SJCRH30 (cell line): ENCODE data around the gene SCAF11. TPM values are rescaled to one million over a fixed set of nuclear protein-coding genes. Genes with fewer than 3 reads are reported as not detected.
A peak's percentile ranks its signal among the peaks of the same experiment; 100 is the strongest.
"Not testable (repeated sequence)": the region's sequence is repeated elsewhere in the genome, so short reads cannot be mapped to it uniquely, and the experiment has no call there.

Experiments
- DNase-seq, 2 experiments: peaks; one replicate each; pipeline ENCODE4 v3.0.0-alpha.2; 2015 to 2020
- H3K27ac ChIP-seq: fragments of 250-450 bp; sonication (Bioruptor Pico); 2 replicates; pipeline ENCODE4 v1.5.1; 2020; ENCODE audit warnings: mild to moderate bottlenecking, moderate library complexity
- H3K27me3 ChIP-seq: fragments of 250-450 bp; sonication (Bioruptor Pico); 2 replicates; pipeline ENCODE4 v1.5.1; 2020; ENCODE audit warnings: mild to moderate bottlenecking, moderate library complexity
- H3K36me3 ChIP-seq: fragments of 250-450 bp; sonication (Bioruptor Pico); 2 replicates; pipeline ENCODE4 v1.5.1; 2020; ENCODE audit warnings: mild to moderate bottlenecking, moderate library complexity
- H3K4me1 ChIP-seq: fragments of 250-450 bp; sonication (Bioruptor Pico); 2 replicates; pipeline ENCODE4 v1.5.1; 2020; ENCODE audit warnings: mild to moderate bottlenecking, moderate library complexity
- H3K4me3 ChIP-seq: fragments of 250-450 bp; sonication (Bioruptor Pico); 2 replicates; pipeline ENCODE4 v1.5.1; 2020; ENCODE audit warnings: mild to moderate bottlenecking, moderate library complexity
- H3K9me3 ChIP-seq: fragments of 250-450 bp; sonication (Bioruptor Pico); replicated peaks from 2 replicates; pipeline ENCODE4 v1.5.1; 2020; ENCODE audit warnings: mild to moderate bottlenecking, moderate library complexity
- total RNA-seq: library from RNA; depleted of rRNA; stranded (reverse); fragments of >200 nt; shearing (Covaris generic); gene quantifications from 2 replicates; pipeline ENCODE4 v1.2.3, GENCODE V29; 2014; rRNA removed

The SCAF11 gene
- total RNA-seq: 154 and 169 TPM in 2 replicates

- peaks cover 16% of the 10 kb centered on the region for H3K36me3 ChIP-seq
- H3K4me1 ChIP-seq: peaks cover 5% of the 10 kb centered on the region
- peak within 1 kb of the TSS; percentile 95 for H3K27ac ChIP-seq
- no peaks in the 10 kb centered on the region for H3K9me3 ChIP-seq
- peak; percentile 100 for DNase-seq
- H3K27me3 ChIP-seq: no peaks in the 10 kb centered on the region
- peak within 1 kb of the TSS; percentile 83 for H3K4me3 ChIP-seq
Observed at GRCh38 chr12:45990468-45991283, at the start of gene SCAF11. SCAF11 (minus strand) TSS chr12:45990574; CDS start chr12:45964167, 26,407 bp downstream.

GRCh38 chr12:46037066-46037465, 46.7 kb upstream of the SCAF11 start:
- not testable (repeated sequence) for H3K4me3 ChIP-seq, H3K27me3 ChIP-seq, H3K27ac ChIP-seq, H3K9me3 ChIP-seq, DNase-seq, H3K4me1 ChIP-seq, H3K36me3 ChIP-seq

GRCh38 chr12:46027172-46027571, 36.8 kb upstream of the SCAF11 start:
- H3K36me3 ChIP-seq: no peaks in the 10 kb centered on the region
- H3K27me3 ChIP-seq: no peaks in the 10 kb centered on the region
- no peaks in the 10 kb centered on the region for H3K4me1 ChIP-seq
- no peak overlapping the region for H3K4me3 ChIP-seq
- H3K9me3 ChIP-seq: peaks cover 27% of the 10 kb centered on the region
- DNase-seq: no peak
- no peak overlapping the region for H3K27ac ChIP-seq

- H3K36me3 ChIP-seq: no peaks in the 10 kb centered on the region
- H3K4me3 ChIP-seq: no peak overlapping the region
- H3K4me1 ChIP-seq: no peaks in the 10 kb centered on the region
- H3K27me3 ChIP-seq: no peaks in the 10 kb centered on the region
- H3K9me3 ChIP-seq: peaks cover 21% of the 10 kb centered on the region
- no peak for DNase-seq
- no peak overlapping the region for H3K27ac ChIP-seq
Observed at GRCh38 chr12:46024099-46024498, 33.7 kb upstream of the SCAF11 start.

- Histone ChIP-seq H3K27me3 (no peaks in the 10 kb centered on the region), H3K4me3 (no peak overlapping the region), H3K27ac (no peak overlapping the region), H3K9me3 (no peaks in the 10 kb centered on the region), H3K36me3 (no peaks in the 10 kb centered on the region), H3K4me1 (no peaks in the 10 kb centered on the region)
- DNase-seq: no peak
Observed at GRCh38 chr12:46020768-46021167, 30.4 kb upstream of the SCAF11 start.

GRCh38 chr12:46018712-46019111, 28.3 kb upstream of the SCAF11 start:
- not testable (repeated sequence) for H3K9me3 ChIP-seq, H3K4me3 ChIP-seq, DNase-seq, H3K36me3 ChIP-seq, H3K27ac ChIP-seq, H3K27me3 ChIP-seq, H3K4me1 ChIP-seq

- H3K4me3 ChIP-seq, H3K4me1 ChIP-seq, H3K36me3 ChIP-seq, H3K9me3 ChIP-seq, H3K27me3 ChIP-seq, DNase-seq, H3K27ac ChIP-seq: not testable (repeated sequence)
Observed at GRCh38 chr12:46017866-46018375, 27.5 kb upstream of the SCAF11 start.

GRCh38 chr12:46005823-46006222, 15.4 kb upstream of the SCAF11 start:
- no peak for DNase-seq
- H3K27ac ChIP-seq: no peak overlapping the region
- H3K4me3 ChIP-seq: no peak overlapping the region
- no peaks in the 10 kb centered on the region for H3K4me1 ChIP-seq
- no peaks in the 10 kb centered on the region for H3K9me3 ChIP-seq
- no peaks in the 10 kb centered on the region for H3K27me3 ChIP-seq
- H3K36me3 ChIP-seq: no peaks in the 10 kb centered on the region

- H3K9me3 ChIP-seq: no peaks in the 10 kb centered on the region
- DNase-seq: no peak
- no peaks in the 10 kb centered on the region for H3K4me1 ChIP-seq
- no peak overlapping the region for H3K27ac ChIP-seq
- H3K27me3 ChIP-seq: no peaks in the 10 kb centered on the region
- H3K4me3 ChIP-seq: no peak overlapping the region
- H3K36me3 ChIP-seq: no peaks in the 10 kb centered on the region
Observed at GRCh38 chr12:46005151-46005797, 14.9 kb upstream of the SCAF11 start.

- no peak overlapping the region for H3K4me3 ChIP-seq
- no peaks in the 10 kb centered on the region for H3K27me3 ChIP-seq
- H3K4me1 ChIP-seq: no peaks in the 10 kb centered on the region
- no peak overlapping the region for H3K27ac ChIP-seq
- DNase-seq: no peak
- H3K9me3 ChIP-seq: no peaks in the 10 kb centered on the region
- no peaks in the 10 kb centered on the region for H3K36me3 ChIP-seq
Observed at GRCh38 chr12:46004715-46005114, 14.3 kb upstream of the SCAF11 start.

- H3K9me3 ChIP-seq, H3K36me3 ChIP-seq, H3K27me3 ChIP-seq, H3K27ac ChIP-seq, DNase-seq, H3K4me1 ChIP-seq, H3K4me3 ChIP-seq: not testable (repeated sequence)
Observed at GRCh38 chr12:46000076-46000475, 9.7 kb upstream of the SCAF11 start.

- Histone ChIP-seq H3K27me3 (no peaks in the 10 kb centered on the region), H3K27ac (no peak overlapping the region), H3K4me1 (peaks cover 3% of the 10 kb centered on the region; the same call in 1 of the 2 replicates), H3K4me3 (no peak overlapping the region), H3K9me3 (no peaks in the 10 kb centered on the region), H3K36me3 (no peaks in the 10 kb centered on the region)
- peak in 1 of 2 experiments; percentile 28 for DNase-seq
Observed at GRCh38 chr12:45994736-45995135, 4.4 kb upstream of the SCAF11 start.

GRCh38 chr12:45991284-45992249, 1.2 kb upstream of the SCAF11 start:
- Histone ChIP-seq H3K4me1 (peaks cover 5% of the 10 kb centered on the region), H3K4me3 (peak overlapping the region; percentile 83), H3K27ac (peak overlapping the region; percentile 75), H3K27me3 (no peaks in the 10 kb centered on the region), H3K9me3 (no peaks in the 10 kb centered on the region), H3K36me3 (peaks cover 7% of the 10 kb centered on the region; the same call in 1 of the 2 replicates)
- peak; percentile 91 to 93 for DNase-seq

- peaks cover 5% of the 10 kb centered on the region for H3K4me1 ChIP-seq
- H3K36me3 ChIP-seq: peaks cover 23% of the 10 kb centered on the region
- no peaks in the 10 kb centered on the region for H3K9me3 ChIP-seq
- peak overlapping the region; percentile 83 for H3K4me3 ChIP-seq
- peak overlapping the region; percentile 95 for H3K27ac ChIP-seq
- H3K27me3 ChIP-seq: no peaks in the 10 kb centered on the region
- peak; percentile 86 to 88 for DNase-seq
Observed at GRCh38 chr12:45989721-45990467, 480 bp downstream of the SCAF11 start.
